Superior temporal gyrus (tissue), 1 donor: ENCODE measurements around the gene MED1.
"Not testable (repeated sequence)": the region's sequence is repeated elsewhere in the genome, so short reads cannot be mapped to it uniquely, and the experiment has no call there.

Experiments used
- DNase-seq: peaks from one replicate; pipeline ENCODE4 v3.0.0-alpha.2; 2016; ENCODE audit errors: extremely low spot score

Gene MED1

GRCh38 chr17:39450847-39451581 lies at the start of gene MED1:
TSS of gene MED1 (minus strand) at chr17:39451263. CDS start at chr17:39451062, 201 bp downstream.
- peak; percentile 95 for DNase-seq

- DNase-seq: not testable (repeated sequence)
Observed at GRCh38 chr17:39496921-39497320, 45.9 kb upstream of the MED1 start.

GRCh38 chr17:39487946-39488345 lies 36.9 kb upstream of the MED1 start:
- DNase-seq: no peak

DNA sequence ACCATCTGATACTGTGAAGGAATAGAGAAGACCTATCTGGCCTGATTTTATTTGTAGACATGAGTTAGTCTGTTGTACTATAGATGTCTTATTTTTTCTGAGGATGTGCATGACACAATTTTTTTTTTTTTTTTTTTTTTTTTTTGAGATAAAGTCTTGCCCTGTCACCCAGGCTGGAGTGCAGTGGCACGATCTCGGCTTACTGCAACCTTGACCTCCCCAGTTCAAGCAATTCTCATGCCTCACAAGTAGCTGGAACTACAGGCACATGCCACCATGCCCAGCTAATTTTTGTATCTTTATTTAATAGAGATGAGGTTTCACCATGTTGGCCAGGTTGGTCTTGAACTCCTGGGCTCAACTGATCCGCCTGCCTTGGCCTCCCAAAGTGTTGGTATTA lies 36.4 kb upstream of the MED1 start:
- not testable (repeated sequence) for DNase-seq

GRCh38 chr17:39486242-39486641 lies 35.2 kb upstream of the MED1 start:
- no peak for DNase-seq

- no peak for DNase-seq
Observed at GRCh38 chr17:39485555-39485954, 34.5 kb upstream of the MED1 start.

GRCh38 chr17:39484178-39484577 lies 33.1 kb upstream of the MED1 start:
- no peak for DNase-seq

DNA sequence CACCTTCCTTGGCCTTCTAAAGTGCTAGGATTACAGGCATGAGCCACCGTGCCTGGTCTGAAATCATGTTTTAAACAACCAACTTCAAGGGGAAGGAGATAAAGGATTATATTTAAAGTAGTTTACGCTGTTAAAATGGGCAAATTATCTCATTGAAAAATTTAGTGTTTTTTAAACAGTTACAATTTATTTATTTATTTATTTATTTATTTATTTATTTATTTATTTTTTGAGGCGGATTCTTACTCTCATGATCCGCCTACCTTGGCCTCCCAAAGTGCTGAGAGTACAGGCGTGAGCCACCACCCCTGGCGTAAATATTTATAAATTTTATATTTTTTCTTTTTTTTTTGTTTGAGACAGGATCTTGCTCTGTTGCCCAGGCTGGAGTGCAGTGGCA lies 32.4 kb upstream of the MED1 start:
- DNase-seq: no peak

- DNase-seq: not testable (repeated sequence)
Observed at GRCh38 chr17:39479631-39480030, 28.6 kb upstream of the MED1 start.

GRCh38 chr17:39473310-39473709 lies 22.2 kb upstream of the MED1 start:
- DNase-seq: no peak

DNA sequence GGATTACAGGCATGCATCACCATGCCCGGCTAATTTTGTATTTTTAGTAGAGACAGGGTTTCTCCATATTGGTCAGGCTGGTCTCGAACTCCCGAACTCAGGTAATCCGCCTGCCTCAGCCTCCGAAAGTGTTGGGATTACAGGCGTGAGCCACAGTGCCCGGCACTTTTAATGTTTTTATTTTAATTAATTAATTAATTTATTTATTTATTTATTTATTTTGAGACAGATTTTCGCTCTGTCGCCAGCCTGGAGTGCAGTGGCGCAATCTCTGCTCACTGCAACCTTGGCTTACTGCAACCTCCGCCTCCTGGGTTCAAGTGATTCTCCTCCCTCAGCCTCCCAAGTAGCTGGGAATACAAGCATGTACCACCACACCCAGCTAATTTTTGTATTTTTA lies 17.5 kb upstream of the MED1 start:
- not testable (repeated sequence) for DNase-seq

DNA sequence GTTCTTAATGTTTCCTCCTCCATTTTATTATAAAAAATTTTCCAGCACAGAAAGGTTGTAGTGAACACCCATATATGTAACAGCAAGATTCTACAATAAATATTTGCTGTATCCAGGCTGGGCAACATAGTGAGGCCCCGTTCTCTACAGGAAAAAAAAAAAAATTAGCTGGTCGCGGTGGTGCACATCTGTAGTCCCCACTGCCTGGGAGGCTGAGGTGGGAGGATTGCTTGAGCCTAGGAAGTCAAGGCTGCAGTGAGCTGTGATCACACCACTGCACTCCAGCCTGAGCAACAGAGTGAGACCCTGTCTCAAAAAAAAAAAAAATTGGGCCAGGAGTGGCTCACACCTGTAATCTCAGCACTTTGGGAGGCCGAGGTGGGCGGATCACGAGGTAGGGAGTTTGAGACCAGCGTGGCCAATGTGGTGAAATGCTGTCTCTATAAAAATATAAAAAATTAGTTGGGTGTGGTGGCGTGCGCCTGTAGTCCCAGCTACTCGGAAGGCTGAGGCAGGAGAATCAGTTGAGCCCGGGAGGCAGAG lies 13.6 kb upstream of the MED1 start:
- not testable (repeated sequence) for DNase-seq

GRCh38 chr17:39462631-39463375 lies 11.7 kb upstream of the MED1 start:
- no peak for DNase-seq

- DNase-seq: peak; percentile 44
Observed at GRCh38 chr17:39461926-39462569, 11.0 kb upstream of the MED1 start.

DNA sequence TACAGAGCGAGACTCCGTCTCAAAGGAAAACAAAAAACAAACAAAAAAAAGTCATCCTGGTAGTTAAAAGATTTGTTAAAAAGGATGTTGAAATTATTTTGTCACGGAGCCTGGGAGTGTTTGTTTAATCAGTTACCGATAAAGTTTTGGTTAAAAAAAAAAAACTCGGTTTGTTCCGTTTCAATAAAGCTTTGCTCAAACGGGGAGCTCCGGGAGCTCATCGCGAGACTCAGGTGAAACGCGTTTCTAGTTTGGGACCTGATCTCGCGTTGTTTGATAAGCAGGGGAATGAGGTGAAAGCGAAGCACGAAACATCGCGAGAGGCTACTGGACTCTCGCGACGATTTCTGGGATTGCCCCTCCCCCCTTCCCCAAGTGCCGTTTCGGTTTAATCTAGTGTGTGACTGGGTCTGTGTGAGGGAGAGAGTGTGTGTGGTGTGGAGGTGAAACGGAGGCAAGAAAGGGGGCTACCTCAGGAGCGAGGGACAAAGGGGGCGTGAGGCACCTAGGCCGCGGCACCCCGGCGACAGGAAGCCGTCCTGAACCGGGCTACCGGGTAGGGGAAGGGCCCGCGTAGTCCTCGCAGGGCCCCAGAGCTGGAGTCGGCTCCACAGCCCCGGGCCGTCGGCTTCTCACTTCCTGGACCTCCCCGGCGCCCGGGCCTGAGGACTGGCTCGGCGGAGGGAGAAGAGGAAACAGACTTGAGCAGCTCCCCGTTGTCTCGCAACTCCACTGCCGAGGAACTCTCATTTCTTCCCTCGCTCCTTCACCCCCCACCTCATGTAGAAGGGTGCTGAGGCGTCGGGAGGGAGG lies 10.3 kb upstream of the MED1 start, which contains the start of gene CDK12:
TSS of gene CDK12 (plus strand) at position 374 of the 813 bp plus-strand sequence. CDS start 586 bp downstream, outside the sequence.
- DNase-seq: peak; percentile 99

- no peak for DNase-seq
Observed at GRCh38 chr17:39455919-39456318, 4.9 kb upstream of the MED1 start.

DNA sequence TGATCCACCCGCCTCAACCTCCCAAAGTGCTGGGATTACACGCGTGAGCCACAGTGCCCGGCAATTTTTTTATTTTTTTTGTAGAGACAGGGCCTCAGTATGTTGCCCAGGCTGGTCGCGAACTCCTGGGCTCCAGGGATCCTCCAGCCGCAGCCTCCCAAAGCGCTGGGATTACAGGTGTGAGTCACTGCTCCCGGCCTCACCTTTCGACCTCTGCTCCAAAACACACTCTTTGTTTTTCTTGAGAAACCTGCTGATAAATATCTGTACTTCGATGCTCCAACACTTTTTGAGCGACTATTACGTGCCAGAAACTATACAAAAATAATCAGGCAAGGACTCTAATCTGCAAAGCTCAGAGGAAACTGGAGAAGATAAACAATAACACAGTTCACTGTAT lies 1.0 kb downstream of the MED1 start:
- DNase-seq: no peak

- DNase-seq: no peak
Observed at GRCh38 chr17:39447561-39447960, 3.5 kb downstream of the MED1 start.

DNA sequence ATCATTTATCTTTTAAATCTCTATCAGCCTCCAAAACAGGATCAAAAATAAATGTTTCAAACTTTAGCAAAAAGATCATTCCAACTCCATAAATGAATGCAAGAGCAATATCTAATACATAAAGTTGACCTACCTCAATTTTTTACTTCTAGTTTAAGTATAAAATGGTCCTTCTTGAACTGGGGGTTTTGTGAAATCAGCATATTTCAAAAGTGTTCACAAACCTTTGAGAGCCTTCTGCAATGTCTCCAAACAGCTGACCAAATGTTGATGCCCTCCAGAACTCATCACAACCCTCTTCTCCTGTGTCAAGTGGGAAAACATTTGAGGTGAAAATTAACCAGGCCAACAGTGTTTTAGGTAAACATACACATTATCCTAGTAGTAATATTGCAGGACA lies 7.7 kb downstream of the MED1 start:
- no peak for DNase-seq

DNA sequence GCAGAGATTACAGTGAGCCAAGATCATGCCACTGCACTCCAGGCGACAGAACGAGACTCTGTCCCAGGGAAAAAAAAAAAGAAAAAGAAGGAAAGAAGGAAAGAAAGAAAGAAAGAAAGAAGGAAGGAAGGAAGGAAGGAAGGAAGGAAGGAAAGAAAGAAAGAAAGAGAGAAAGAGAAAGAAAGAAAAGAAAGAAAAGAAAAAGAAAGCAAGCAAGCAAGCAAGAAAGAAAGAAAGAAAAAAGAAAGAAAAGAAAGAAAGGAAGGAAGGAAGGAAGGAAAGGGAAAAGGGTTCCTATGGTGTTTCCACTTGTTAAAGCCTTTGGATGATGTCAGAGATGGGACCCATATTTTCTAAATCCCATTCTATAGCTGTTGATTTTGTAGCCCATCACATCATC lies 11.2 kb downstream of the MED1 start:
- not testable (repeated sequence) for DNase-seq

DNA sequence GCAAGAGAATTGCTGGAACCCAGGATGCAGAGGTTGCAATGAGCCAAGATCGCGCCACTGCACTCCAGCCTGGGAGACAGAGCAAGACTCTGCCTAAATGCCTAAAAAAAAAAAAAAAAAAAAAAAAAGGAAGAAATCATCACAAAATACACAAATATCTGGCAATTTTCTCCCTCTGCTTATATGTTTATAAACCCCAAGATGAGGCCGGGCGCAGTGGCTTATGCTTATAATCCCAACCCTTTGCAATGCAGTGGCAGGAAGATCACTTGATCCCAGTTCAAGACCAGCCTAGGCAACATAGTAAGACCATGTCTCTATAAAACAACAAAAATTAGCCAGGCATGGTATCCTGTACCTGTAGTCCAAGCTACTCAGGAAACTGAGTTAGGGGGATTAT lies 21.5 kb downstream of the MED1 start:
- no peak for DNase-seq
